ENCODE measurements around the gene FSTL4. TPM values are rescaled to one million over a fixed set of nuclear protein-coding genes. Genes with fewer than 3 reads are reported as not detected.

FSTL4 gene
- total RNA-seq, 1 donor from 2014 or later = 59.8 TPM

GRCh38 chr5:133244242-133244641, 368.1 kb downstream of the FSTL4 start:
- DNase-seq (ENCODE audit: low spot score) = no peak

DNA sequence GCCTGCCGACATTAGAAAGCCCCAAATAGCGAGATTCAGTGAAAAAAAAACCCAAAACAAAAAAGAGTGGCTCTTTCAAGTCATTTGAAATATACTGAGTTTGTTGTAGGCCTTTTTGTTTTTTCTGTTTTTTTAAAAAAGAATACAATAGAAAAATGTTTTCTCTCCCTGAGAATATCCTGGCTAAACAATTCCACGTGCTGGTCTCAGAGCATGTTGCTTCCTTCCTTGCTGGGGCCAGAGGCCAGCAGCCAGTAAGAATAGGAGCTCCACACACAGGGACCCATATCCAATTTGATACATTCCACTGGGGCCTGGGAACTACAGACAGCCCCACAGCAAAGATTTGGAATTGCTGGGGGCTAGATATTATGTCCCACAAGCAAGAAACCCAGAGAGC, 369.1 kb downstream of the FSTL4 start:
- no peak for DNase-seq (ENCODE audit: low spot score)

DNA sequence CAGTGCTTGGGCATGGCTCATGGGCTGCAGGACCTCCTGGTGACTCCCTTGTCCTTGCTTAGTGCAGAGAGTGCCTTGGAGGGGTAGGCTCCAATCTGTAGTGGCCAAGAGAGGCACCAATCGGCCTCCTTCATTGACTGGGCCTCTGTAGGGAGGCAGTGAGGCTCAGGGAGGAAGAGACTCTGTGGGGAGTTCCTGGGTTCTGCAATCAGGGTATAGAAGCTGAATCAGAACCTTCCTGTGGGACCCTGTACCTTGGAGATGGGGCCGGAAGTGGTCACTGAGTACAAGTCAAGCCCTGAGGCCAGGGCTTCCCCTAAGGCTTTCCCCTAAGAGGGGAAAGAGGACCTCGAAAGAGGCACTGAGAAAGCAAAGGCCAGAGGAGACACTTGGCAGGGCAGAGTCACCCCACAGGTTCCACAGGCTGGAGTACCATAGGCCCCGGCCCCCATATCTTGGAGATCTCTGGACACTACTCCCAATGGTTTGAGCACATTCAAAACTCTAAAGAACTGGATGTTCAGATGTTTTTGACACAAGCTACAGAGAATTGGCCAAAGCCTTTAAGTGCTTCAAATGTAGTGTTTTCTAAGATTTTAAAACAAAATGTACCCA, 370.0 kb downstream of the FSTL4 start:
- no peak for DNase-seq (ENCODE audit: low spot score)

DNA sequence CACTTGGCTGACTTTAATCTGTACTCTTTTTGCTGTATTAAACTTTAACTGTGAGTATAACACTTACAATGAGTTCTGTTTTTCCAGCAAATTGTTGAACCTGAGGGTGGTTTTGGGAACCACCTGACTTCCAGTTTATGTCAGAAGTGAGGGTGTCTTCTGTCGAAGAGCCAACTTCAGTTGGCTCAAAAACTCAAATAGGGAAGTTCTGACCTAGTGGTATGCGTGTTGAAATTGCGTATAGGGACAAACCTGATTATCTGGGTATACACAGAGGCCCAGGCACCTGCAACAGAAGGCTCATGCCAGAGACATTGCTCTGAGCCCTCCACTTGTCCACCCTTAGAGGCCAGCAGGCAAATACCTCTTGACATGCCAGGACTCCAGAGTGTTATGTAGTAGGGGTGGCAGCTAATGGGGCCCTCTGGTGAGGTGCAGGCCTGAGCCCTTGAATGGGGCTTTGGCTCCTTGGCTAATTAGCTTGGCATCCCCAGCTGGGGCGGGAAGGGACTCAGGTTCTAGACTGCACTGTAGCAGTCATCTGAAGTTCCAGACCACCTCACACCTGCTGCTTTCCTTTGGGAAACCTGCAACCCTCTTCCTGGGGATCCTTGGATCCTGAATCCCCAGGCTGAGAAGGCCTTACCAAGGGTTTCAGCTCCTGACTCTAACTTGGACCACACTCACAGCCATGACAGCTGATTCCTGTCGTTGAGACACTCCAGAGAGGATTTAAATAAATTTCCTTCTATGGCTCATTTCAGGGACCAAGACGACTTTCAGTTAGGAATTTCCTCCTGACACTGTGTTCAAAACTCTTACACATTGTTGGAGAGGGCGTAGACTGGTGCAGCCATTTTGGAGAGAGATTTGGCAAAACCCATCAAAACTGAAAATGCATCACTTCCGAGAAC, 370.9 kb downstream of the FSTL4 start:
- DNase-seq (ENCODE audit: low spot score) = no peak

- DNase-seq (ENCODE audit: low spot score) = no peak
These were observed 371.8 kb downstream of the FSTL4 start for GRCh38 chr5:133240425-133241091.

- no peak for DNase-seq (ENCODE audit: low spot score)
These were observed 373.7 kb downstream of the FSTL4 start for GRCh38 chr5:133238426-133239205.

GRCh38 chr5:133236976-133237375, 375.4 kb downstream of the FSTL4 start:
- DNase-seq (ENCODE audit: low spot score) = no peak

DNA sequence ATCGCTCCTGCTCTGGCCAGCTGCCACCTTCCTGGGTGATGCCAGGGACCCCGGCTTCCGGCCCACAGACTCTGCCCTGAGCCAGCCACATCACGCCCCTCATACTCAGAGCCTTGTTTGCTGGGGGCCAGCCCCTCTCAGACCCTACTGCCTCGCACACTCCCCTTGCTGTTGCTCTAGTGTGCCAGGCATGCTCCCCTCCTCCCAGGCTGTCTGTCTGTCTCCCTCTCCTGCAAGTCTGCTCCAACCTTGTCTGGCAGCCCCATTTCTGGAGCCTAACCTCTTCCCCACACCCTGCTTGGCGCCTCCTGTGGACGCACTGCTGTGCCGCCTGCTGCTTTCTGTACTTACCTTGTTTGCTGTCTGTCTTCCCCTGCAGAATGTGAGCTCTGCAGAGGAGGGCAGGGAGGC, 375.8 kb downstream of the FSTL4 start:
- DNase-seq (ENCODE audit: low spot score) = no peak

DNA sequence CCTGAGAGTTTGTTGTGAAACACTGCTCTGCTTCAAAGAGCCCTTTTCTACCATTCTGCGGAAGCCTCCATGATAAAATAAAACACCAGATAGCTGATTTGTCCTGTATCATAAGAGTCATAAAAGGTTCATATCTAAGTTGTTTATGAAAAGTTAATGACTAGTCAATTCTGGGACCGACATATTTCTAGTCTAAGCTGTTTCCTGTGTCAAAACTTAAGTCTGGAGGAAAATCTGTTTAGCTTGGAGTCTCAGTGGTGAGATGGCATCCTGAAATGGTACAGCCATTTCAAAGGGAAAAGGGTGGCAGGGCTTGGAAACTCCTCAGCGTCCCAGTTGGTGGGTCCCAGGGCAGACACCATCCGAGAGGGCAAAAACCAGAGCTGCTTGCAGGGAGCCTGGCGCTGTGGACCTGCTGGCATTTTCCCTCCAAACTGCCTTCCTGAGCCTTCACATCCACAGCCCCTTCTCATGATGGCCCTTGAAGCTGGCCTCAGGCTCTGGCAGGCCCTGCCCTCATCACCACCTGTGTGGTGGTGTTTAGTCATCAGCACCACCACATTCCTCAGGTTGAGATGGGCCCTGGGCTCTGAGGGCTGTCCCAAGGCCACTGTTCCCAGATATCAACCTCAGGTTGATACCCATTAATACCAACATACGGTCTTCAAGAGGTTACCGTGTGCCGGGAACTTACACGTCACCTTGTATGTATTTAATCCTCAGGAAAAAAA, 376.5 kb downstream of the FSTL4 start:
- DNase-seq (ENCODE audit: low spot score) = no peak

- no peak for DNase-seq (ENCODE audit: low spot score)
These were observed 377.4 kb downstream of the FSTL4 start for GRCh38 chr5:133234911-133235310.

DNA sequence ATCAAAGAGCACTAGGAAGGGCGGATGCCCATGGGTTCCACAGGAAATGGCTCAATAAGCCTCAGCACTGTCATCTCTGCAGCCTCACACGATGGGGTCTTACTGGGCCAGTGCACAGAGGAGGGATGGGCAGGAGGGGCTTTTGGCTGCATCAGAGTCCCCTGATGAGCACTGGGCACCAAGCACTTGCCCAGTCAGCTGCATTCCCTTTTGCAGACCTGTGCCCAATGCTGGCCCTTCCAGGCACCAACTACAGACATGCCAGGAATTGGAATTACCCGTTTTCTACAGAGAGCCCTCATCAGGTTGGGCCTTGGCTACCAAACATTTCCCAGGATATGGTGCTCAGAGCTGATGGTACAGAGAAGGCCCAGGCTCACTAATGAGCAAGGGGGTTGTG, 378.1 kb downstream of the FSTL4 start:
- DNase-seq (ENCODE audit: low spot score) = no peak

GRCh38 chr5:133233616-133234015, 378.7 kb downstream of the FSTL4 start:
- no peak for DNase-seq (ENCODE audit: low spot score)

- no peak for DNase-seq (ENCODE audit: low spot score)
These were observed 379.4 kb downstream of the FSTL4 start for GRCh38 chr5:133232911-133233310.

DNA sequence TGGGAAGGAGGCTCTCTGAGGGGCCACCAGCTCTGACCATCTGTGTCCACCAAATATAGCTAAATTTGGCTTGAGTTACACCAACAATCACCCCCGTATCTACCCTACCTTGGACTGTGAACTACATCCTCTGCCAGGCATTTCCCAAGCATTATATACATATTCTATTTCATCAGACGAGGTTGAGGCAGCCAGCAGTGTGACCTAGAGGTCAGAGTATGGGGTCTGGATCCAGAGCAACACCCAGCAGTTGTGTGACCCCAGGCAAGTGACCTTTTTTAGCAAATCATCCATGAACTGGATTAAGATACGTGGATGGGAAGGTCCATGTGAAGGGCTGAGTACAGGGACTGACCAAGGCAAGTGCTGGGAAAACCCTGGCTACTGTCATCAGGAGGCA, 379.9 kb downstream of the FSTL4 start:
- no peak for DNase-seq (ENCODE audit: low spot score)

GRCh38 chr5:133232011-133232410, 380.3 kb downstream of the FSTL4 start:
- no peak for DNase-seq (ENCODE audit: low spot score)

- DNase-seq (ENCODE audit: low spot score) = no peak
These were observed 381.3 kb downstream of the FSTL4 start for GRCh38 chr5:133230823-133231578.

DNA sequence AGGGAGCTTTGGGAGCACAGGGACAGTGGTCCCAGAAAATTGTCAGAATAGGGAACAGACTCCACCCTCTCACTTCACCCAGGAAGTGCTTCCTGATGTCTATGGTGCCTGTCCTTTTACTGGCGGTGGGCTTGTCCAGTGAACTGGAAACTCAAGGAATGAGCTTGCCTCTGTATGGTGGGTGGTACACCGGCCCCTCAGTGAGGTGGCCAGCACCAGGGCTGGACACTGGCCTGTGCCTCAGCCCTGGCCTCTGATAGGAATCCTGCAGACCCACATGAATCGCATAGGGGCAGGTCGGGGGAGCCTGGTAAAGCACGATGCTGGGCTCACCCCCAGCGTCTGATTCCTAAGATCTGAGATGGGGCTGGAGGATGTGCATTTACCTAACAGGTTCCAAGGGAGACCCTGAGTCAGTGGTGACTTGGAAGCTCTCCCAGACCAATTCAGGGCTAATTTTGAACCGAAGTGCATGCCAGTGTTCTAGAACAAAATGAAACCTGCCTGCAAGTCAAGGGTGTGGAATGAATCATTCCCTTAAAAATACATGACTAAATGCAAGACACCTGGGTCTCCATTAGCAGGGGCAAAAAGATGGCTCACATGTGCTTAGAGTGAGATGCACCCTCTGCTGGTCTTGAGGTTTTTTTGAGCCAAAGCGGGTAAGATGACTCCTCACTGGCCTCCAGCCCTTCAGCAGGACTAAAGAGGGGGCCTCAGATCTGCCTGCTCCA, 382.2 kb downstream of the FSTL4 start:
- DNase-seq (ENCODE audit: low spot score) = no peak

DNA sequence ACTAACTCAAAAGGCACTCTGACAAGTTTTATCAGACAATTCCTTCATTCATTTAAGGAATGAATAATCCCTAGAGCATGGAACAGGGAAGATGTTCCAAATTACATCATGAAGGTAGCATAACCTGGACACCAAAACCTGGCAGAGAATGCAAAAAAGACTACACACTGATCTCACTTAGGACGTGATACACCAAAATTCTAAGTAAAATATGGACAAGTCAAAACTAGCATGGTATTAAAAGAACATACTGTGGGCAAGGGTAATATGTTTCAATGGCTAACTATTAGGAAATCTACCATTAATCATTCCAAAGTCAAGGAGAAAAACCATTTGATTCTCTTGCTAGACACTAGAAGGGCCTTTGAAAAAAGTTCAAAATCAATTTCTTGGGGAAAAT, 384.0 kb downstream of the FSTL4 start:
- no peak for DNase-seq (ENCODE audit: low spot score)

DNA sequence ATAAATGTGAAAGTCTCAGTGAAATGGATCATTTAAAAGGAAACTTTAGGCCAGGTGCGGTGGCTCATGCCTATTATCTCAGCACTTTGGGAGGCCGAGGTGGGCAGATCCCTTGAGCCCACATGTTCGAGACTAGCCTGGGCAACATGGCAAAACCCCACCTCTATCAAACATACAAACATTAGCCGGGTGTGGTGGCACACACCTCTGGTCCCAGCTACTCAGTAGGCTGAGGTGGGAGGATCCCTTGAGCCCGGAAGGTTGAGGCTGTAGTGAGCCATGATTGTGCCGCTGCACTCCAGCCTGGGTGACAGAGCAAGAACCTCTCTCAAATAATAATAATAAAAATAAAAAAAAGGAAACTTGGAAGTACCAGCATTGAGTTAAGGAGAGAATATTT, 384.4 kb downstream of the FSTL4 start:
- DNase-seq (ENCODE audit: low spot score) = no peak

DNA sequence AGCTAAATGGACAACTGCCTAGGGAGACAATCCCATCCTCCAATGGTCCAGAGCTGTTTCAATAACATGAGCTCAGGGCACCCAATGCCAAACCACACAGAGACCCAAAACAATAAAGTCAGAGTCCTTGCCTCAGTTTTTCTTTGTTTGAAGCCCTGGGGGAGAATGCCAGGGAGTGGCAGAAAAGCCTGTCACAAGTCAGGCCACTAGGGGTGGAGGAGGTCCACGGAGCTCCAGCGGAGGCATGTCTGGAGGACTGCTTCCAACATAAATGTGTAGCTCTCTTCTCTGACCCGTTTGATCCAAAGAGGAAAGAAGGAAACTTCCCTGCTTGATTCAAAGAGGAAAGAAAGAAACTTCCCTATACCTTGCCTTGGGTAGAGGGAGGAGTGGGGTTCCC, 385.3 kb downstream of the FSTL4 start:
- no peak for DNase-seq (ENCODE audit: low spot score)

Data from ureter (tissue), 1 donor.